NCI-H345 (cell line): ENCODE measurements around the gene ZNF487.
"Not testable (repeated sequence)": the region's sequence is repeated elsewhere in the genome, so short reads cannot be mapped to it uniquely, and the experiment has no call there.

ENCODE experiments used
- DNase-seq: peaks from one replicate; lab custom pipeline; 2025; lab: John Stamatoyannopoulos, UW

The ZNF487 gene

DNA sequence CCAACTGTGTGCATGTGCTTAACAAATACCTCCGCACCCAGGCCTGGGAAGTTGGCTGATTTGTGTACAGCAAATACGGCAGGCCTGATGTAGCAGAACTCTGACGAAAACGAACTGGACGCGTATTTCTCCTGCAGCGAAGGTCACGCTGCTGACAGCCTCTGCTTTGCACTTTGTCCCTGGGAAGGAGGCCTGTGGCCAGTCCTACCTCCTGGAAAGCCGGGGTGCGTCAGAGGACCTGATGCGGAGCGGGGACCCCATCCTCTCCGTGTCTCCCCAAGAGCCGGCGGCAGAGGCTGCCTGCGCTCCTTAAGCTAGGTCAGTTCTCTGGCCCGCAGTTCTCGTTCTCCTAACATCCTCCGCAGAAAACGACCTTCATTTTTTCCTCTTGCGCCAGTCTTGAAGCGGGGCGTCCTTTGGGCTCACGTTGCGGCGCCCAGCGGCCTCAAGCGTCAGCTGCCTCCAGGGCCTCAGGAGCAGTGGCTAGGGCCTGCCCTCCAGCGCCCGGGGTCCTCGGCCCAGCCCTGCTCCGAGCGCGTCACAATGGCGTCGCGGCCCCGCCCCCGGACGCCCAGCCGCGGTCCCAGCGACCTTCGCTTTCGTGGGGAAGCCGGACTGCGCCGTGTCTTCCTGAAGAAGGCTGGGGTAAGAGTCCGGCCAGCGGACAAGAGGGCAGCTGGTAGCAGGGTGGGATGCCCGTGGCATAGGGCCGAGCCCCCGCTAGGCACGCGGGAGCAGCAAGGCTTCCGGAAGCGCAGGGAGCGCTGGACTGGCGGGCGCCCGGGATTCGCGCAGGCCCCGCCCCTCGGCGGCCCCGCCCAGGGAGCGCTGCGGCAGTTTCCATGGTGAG is at the start of gene ZNF487:
Gene ZNF487 (plus strand): TSS at position 821 of the 850 bp plus-strand sequence. CDS start 38,703 bp downstream, outside the sequence.
- peak; percentile 76 for DNase-seq

DNA sequence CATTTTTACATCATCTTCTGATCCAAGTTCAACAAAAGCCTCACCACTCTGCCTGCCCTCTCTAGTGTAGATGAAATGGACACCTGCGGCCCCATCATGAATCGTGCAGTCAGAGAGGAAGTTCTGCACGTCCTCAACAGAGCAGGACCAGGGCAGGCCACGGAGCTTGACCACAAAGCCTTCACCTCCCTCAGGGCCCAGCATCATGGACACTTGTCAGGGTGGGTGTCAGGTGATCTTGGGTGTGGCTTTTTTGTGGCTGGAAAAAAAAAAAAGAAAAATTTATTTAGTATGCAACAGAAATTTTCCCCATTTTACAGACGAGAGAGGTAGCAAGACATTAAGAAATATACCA is 49.3 kb upstream of the ZNF487 start:
- DNase-seq: no peak

DNA sequence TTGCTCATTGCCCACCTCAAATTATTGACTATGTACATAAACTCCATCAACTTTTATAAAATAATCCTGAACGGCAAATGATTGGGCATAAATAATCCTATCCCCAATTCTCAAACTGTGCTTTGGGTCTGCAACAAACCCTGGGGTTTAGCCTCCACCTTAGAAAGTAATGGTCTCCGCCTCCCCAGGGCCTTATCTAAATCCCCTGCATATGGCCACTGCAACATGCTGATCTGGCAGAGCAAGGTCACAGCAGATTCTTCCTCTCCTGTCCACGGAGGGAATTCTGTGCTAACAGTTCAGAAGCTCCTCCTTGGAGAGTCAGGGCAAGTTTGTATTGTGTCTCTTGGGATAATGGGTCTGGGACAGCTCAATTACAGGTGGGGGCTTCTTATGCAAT is 47.0 kb upstream of the ZNF487 start:
- DNase-seq: no peak

DNA sequence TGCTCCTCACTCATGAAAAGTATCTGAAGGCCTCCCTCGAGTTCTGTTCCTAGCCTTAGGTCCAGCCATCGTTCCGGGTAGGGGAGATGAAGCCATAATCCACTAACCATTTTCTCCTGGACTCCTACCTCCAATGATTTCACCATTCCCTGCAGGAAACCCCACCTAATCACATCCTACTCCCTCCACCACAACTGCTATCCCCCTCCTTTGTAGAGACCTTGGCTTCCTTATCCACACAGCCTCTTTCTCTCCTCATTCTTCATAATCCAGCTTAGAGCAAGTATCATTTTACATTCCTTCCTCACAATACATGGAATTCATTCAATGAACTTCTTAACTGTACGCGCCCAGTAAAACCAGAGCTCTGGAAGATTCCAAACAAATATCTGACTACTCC is 46.6 kb upstream of the ZNF487 start:
- no peak for DNase-seq

DNA sequence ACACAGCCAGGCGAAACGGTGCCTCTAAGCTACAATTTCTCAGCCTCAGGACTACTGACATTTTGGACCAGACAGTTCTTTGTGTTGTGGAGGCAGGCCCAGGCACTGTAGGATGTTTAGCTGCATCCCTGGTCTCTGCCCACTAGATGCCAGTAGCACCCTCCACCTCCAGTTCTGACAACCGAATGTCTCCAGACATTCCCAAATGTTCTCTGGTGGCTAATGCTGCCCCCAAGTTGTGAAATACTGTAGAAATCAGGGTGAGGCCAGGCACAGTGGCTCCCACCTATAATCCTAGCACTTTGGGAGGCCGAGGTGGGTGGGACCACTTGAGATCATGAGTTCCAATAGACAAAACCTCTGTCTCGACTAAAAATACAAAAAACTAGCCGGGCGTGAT is 46.2 kb upstream of the ZNF487 start:
- no peak for DNase-seq

DNA sequence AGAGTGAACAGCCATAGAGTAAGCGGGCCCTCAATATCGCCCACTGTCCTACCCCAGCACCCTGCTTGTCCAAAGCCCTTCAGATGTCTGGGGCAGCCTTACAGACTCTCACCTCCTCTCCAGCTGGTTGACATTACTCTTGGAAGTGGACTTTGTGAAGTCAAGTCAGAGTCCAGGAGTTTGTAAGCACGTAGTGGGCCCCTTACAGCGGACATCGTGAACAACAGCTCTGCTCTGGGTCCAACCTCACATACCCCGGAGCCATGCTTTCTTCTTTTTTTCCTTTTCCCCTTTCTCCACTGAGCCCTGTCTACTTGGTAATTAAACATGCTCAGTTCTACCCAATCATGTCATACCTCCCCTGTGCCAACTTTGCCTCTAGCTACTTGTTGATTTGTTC is 45.4 kb upstream of the ZNF487 start:
- DNase-seq: no peak

DNA sequence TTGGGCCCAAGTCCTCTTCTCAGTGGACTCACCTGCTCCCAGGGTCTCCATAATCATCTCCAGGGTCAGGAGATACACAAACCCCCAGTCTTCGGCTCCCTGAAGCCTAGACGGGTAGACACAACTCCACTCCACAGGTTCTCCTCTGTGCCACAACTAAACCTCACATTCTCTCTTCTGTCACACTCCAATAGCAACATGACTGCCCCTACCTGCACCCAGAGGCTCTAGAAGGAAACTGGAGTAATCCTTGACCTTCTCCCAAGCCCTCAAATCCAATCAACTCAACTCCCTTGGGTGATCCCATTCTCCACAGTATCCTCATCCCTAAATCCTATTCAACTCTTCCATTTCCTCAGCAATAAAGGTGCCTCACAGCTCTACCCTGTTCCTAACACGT is 44.2 kb upstream of the ZNF487 start:
- DNase-seq: no peak

DNA sequence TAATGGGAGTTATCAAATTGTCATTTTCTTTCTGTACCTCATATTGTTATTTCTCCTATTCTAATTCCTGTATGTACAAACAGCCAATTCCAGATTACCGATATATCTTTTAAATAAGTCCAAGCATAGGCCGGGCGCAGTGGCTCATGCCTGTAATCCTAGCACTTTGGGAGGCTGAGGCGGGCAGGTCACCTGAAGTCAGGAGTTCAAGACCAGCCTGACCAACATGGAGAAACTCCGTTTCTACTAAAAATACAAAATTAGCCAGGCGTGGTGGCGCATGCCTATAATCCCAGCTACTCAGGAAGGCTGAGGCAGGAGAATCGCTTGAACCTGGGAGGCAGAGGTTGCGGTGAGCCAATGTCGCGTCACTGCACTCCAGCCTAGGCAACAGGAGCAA is 43.7 kb upstream of the ZNF487 start:
- not testable (repeated sequence) for DNase-seq

DNA sequence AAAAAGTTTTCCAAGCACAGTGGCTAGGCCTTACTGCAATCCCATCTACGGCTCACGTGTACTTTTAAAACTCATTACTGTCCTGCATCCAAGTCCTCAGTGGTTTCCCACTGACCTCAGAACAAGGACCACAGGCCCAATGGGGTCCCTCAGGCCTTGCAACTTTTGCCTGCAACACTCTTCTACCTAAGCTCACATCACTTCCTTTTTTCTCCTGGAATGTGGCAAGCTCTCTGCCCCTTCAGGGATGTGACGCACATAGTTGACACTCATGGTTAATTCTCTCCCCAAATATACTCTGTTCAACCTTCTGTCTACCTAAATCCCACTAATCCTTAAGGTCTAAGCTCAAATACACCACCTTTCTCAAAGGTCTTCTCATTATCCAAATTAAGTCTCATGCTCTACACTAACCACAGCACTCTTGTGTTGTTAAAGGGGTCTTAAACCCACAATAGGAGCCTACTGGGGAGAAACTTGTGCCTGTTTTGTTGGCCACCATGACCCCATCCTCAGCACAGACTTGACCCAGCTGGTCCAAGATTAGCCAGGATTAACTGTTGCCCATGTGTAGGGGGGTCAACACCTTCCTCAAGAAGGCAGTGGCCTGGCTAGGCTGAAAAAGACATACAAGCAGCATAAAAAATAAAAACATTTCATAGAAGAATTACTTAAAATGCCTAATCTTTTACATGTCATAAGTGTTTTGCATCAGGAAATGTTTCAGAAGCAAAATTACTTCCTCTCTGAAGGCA is 43.1 kb upstream of the ZNF487 start:
- no peak for DNase-seq

DNA sequence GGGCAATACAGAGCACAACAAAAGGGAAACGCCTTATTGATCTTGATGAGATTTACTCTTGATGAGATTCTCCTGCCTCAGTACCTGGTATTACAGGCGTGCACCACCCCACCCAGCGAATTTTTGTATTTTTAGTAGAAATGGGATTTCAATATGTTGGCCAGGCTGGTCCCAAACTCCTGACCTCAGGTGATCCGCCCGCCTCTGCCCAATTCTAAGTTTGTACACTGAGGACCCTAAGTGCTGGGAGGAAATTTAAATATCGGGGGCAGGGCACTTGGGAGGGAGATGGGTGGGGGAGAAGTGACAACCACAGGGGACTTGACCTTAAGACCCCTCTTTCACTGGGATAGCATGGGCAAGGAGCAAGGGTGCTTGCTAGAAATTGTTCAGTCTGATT is 42.0 kb upstream of the ZNF487 start:
- DNase-seq: no peak

DNA sequence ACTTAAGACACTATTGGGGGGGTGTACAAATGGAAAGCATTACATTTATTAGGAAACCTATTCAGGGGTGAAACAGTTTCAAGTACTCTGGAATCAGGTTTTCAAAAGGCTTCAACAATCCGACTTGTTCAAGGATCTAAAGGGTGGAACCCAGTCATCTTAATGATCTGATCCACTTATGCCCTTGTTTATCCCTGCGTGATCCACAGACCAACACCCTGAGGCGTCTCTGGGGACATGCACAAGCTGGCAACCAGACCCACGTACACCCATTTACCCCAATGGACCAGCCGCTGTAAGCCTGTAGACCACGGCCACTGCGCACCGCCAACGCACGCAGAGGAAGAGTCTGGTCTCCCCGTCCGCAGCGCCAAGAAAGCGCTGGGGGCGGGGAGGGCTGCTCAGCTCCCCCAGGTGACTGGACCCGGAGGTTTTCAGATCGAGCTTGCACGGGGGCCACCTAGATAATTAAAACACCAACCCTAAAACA is 41.3 kb upstream of the ZNF487 start:
- no peak for DNase-seq

DNA sequence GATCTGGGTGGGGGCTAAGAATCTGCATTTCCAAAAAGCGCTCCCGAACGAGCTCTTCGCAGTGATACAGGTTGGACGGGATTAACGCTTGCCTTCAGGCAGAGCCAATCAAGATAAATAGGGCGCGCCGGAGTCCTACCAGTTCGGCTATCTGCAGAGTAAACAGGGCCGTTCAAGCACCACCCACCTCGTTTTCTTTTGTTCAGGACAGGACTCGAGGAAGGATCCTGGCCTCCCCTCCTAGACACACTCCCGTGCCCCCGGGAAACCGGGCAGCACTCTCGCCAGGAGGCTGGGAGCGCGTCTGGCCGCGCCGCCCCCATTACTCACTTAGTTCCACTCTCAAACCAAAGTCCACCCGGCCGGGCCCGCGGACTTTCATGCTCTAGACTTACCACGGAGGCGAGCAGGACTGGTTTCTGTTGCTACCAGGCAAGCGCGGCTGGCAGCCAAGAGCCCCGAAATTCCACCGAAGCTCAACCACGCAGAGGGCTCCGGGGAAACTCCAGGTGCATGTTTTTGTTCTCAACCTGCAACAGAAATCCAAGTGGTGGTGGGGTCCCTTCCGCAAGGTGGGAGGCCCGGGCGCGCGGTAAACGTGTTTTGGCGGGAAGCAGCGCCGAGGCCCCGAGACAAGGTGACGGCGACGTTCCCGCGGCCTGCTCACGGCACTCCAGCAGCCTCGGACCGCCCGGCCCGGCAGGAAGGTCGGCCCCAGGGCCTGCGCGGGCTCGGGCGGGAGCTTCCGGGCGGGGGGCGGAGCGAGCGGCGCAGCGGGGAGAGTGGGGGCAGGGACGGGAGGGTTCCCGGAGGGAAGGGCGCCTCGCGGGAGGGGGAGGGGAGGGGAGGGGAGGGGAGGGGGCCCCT is 40.6 kb upstream of the ZNF487 start:
- peak; percentile 82 for DNase-seq

DNA sequence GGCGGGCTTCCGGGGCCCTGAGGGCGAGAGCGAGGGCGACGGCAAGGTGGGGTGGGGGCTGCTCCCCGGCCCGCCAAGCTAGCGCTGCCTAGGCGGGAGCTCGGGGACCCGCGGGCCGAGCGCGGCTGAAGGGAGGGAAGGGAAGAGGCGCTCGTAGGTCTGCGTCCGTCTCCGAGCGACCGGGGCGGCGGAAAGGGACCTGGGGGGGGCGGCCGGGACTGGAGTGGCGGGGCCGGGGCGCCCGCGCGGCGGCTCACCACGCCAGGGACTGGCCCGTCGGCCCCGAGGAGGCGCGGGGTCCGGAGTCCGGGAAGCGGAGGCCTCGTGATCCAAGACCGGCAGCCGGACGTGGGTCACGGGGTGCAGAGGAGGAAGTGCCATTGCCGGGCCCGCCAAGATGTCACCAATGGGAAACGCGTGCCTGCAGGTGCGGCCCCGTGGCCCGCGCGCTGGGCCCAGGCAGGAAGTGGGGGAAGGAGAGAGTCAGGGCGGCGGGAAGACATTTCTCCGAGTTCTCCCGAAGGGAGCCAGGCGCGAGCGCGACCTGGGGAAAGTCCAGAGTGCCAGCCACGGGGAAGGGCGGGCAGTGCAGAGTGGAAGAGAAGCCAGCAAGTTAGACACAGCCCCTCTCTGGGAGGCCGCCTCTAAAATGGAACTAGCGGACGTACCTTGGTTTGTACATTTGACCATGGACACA is 39.8 kb upstream of the ZNF487 start:
- DNase-seq: peak; percentile 81

DNA sequence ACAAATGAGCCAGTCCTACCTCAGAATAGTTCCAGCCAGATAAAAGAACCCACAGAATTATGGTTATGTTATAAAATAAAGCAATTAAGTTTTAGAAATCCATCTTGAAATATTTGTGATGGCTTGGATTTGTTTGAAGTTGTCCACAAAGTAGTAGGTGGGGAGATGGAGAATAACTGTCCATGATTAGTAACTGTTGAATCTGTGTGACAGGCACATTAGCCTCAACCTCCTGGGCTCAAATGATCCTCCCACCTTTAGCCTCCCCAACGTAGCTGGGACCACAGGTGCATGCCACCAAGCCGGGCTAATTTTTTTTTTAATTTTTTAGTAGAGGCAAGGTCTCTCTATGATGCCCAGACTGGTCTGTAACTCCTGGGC is 38.0 kb upstream of the ZNF487 start:
- no peak for DNase-seq

DNA sequence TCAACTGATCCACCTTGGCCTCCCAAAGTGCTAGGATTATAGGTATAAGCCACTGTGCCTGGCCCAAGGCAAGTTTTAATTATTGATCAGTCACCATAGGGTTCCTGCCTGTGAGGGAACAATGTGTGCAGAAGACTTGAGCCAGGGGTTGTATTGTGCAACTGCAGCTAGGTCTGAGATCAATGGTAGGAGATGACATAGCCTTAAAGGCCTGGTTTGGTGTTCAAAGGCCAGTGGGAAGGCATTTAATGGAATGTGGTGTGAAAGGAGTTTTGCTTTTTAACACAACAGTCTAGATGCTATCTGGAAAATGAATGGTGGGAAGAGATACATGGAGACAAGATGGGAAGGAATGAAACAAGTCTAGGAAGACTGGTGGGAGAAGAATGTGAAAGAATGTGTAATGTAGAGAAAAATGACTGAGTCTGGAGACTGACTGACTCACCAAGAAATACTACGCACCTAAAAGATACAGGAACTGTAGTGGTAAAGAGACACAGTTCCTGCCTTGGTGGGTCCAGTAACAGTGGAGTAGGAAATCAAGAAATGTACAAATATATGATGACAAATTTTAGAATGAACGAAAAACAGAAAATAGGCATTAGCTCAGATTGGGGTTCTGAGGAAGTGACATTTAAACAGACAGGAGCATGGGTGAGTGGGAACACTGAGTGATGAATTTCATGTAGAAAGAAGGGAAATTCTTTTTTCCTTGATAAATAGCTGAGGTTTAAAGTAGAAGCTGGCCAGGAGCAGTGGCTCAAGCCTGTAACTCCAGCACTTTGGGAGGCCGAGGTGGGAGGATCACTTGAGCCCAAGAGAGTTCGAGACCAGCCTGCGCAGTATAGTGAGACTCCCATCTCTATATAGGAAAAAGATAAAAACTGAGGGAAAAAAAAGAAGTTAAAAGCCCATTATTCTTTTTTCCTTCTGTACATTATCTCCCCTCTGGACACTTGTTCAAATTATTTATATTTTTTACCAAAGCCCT is 37.3 kb upstream of the ZNF487 start:
- no peak for DNase-seq

DNA sequence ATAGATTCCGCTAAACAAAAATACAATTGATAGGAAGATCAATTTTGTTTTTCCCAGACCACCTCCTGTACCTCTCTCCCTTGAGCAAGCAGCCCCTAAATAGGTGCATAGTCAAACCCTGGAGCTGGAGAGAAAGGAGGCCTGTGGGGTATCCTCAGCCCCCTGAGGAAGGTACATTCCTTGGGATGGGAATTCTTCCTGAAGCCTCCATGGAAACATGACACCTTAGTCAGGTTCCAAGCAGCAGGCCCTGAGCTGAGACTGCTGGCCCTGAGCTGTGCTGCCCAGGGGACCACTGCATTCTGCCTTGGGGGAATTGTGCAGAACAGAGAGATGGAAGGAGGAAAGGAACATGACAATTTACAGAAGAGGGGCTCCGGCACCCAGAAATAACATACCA is 35.3 kb upstream of the ZNF487 start:
- no peak for DNase-seq

DNA sequence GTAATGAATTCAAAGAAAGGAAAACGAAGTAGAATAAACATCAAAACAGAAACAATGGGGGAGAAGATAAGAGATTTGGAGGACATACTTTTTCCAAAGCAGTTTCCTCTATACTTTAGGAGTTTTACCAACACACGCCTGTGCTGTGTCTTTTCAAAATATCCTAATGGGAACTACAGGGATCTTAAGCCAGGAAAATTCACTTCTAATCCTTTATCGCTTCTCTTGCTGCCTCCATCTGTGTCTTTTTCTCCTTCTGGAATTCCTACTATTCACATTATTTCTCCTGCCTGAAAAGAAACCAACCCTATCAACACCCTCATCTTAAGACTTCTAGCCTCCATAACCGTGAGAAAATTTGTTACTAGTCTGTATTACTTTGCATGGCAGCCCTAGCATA is 34.7 kb upstream of the ZNF487 start:
- no peak for DNase-seq

DNA sequence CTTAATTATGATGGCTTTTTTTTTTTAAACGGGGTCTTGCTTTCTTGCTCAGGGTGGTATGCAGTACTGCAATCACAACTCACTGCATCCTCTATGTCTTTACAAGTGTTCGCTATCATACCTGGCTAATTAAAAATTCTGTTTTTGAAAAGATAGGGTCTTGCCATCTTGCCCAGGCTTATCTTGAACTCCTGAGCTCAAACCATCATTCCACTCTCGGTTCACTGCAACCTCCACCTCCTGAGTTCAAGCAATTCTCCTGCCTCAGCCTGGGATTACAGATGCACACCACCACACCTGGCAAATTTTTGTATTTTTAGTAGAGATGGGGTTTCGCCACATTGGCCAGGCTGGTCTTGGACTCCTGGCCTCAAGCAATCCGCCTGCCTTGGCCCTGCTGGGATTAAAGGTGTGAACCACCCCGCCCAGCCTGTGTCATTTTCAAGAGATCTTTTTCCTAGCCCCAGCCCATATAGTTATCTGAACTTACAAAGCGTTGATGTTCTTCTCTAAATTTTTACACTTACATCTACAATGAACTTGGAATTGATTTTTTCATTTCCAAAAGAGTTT is 33.9 kb upstream of the ZNF487 start:
- DNase-seq: no peak

DNA sequence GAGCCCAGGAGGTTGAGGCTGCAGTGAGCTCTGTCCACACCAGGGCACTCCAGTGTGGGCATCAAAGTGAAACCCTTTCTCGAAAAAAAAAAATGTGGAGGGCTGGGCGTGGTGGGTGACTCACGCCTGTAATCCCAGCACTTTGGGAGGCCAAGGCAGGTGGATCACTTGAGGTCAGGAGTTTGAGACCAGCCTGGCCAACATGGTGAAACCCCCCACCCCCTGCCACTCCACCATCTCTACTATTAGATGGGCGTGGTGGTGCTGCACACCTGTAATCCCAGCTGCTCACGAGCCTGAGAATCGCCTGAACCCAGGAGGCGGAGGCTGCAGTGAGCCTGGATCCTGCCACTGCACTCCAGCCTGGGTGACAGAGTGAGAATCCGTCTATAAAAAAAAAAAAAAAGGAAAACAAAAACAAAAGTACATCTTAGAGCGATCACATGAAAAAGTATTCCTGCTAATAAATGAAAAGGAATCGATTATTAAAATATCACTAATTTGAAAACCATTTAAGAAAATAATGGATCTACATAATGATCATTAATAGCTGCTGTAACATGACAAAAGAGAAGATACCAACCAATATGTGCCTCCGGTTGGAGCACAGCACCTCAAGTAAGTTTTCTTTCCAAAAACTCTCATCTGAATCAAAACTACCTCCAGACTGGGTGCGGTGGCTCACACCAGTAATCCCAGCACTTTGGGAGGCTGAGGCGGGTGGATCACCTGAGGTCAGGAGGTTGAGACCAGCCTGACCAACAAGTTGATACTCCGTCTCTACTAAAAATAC is 32.8 kb upstream of the ZNF487 start:
- no peak for DNase-seq
